Upper lobe of left lung (tissue), 4 donors: ENCODE measurements around the gene DPP9.

Experiments
- CTCF ChIP-seq, 6 experiments: fragments of 450-650 bp in 4 of 6; fragments of 200-600 bp in 2 of 6; sonication (generic) in 2 of 6; IDR thresholded peaks; one replicate each; pipeline ENCODE4 v1.5.1; 2016 to 2019; ENCODE audit warnings: antibody characterized with exemption in 6 of 6
- EP300 ChIP-seq, 4 donors: sonication (generic); formaldehyde crosslinking; IDR thresholded peaks; one replicate each; pipeline ENCODE4 v1.5.1; 2017; ENCODE audit warnings: antibody characterized with exemption in 4 of 4, control low read depth in 2 of 4
- POLR2A ChIP-seq, 4 donors: fragments of 450-650 bp; IDR thresholded peaks; one replicate each; pipeline ENCODE4 v1.5.1; 2016 to 2017; ENCODE audit warnings: antibody characterized with exemption in 4 of 4, mild to moderate bottlenecking in 2 of 4

GRCh38 chr19:4689403-4689802 lies 34.2 kb downstream of the DPP9 start:
- no peak for TF ChIP-seq CTCF (IDR thresholded peaks at IDR 0.05)
- no peak for TF ChIP-seq POLR2A (IDR thresholded peaks at IDR 0.05)
- no peak for TF ChIP-seq EP300 (IDR thresholded peaks at IDR 0.05)
